GM13976 (cell line): ENCODE results near the gene TMEM233.

Source experiments
- DNase-seq: peaks from one replicate; pipeline ENCODE4 v3.0.0; 2012; ENCODE audit warnings: low spot score
- CTCF ChIP-seq: IDR thresholded peaks from 2 replicates; pipeline ENCODE4 v1.5.1; 2012; ENCODE audit warnings: borderline replicate concordance, mild to moderate bottlenecking; ENCODE audit not compliant: insufficient read depth; ENCODE audit errors: extremely low read depth, missing control alignments, control extremely low read depth
- in situ Hi-C: fragments of 300-500 bp; cut with MboI; formaldehyde crosslinking; loops from one replicate; pipeline ENCODE4 v1.12.0; 2022; ENCODE audit warnings: low sequenced_read_pairs, mixed read lengths, inconsistent platforms; ENCODE audit not compliant: unreplicated experiment

Gene TMEM233

GRCh38 chr12:119601877-119602733 lies 8.5 kb downstream of the TMEM233 start:
- DNase-seq = no peak
- no peak for TF ChIP-seq CTCF
- in situ Hi-C loops = no loop called here

GRCh38 chr12:119602734-119603094 lies 9.1 kb downstream of the TMEM233 start:
- no peak for TF ChIP-seq CTCF
- no peak for DNase-seq
- in situ Hi-C loops = no loop called here

- in situ Hi-C loops = no loop called here
- DNase-seq = no peak
- no peak for TF ChIP-seq CTCF
These were observed 10.2 kb downstream of the TMEM233 start for GRCh38 chr12:119603767-119604166.

- no peak for TF ChIP-seq CTCF
- DNase-seq = no peak
- in situ Hi-C loops = no loop called here
These were observed 15.8 kb downstream of the TMEM233 start for GRCh38 chr12:119609358-119609757.

- no peak for DNase-seq
- no peak for TF ChIP-seq CTCF
- in situ Hi-C loops = no loop called here
These were observed 19.9 kb downstream of the TMEM233 start for GRCh38 chr12:119613319-119613936.

GRCh38 chr12:119614705-119615104 lies 21.1 kb downstream of the TMEM233 start:
- in situ Hi-C loops = no loop called here
- no peak for TF ChIP-seq CTCF
- DNase-seq = no peak
